ENCODE measurements around the gene MMP3.

MMP3 gene

GRCh38 chr11:102791271-102792036, 52.0 kb downstream of the MMP3 start:
- no peak for DNase-seq (ENCODE audit: low spot score)

- DNase-seq (ENCODE audit: low spot score): no peak
Observed at GRCh38 chr11:102788334-102788995, 54.9 kb downstream of the MMP3 start.

All from cerebellar cortex (tissue), 1 donor.